Suppressor macrophage (primary cell): Measurements from ENCODE around the gene FEV.
"Not testable (repeated sequence)": the region's sequence is repeated elsewhere in the genome, so short reads cannot be mapped to it uniquely, and the experiment has no call there.

Source experiments
- DNase-seq, 4 experiments: peaks; one replicate each; pipeline ENCODE4 v3.0.0-alpha.2; 2020 to 2022

FEV gene

GRCh38 chr2:218964041-218964771 lies 20.8 kb downstream of the FEV start:
- no peak for DNase-seq

GRCh38 chr2:218963601-218964000 lies 21.4 kb downstream of the FEV start:
- no peak for DNase-seq

GRCh38 chr2:218962859-218963492 lies 22.0 kb downstream of the FEV start:
- DNase-seq = peak; percentile 27 to 67 (median 42)

DNA sequence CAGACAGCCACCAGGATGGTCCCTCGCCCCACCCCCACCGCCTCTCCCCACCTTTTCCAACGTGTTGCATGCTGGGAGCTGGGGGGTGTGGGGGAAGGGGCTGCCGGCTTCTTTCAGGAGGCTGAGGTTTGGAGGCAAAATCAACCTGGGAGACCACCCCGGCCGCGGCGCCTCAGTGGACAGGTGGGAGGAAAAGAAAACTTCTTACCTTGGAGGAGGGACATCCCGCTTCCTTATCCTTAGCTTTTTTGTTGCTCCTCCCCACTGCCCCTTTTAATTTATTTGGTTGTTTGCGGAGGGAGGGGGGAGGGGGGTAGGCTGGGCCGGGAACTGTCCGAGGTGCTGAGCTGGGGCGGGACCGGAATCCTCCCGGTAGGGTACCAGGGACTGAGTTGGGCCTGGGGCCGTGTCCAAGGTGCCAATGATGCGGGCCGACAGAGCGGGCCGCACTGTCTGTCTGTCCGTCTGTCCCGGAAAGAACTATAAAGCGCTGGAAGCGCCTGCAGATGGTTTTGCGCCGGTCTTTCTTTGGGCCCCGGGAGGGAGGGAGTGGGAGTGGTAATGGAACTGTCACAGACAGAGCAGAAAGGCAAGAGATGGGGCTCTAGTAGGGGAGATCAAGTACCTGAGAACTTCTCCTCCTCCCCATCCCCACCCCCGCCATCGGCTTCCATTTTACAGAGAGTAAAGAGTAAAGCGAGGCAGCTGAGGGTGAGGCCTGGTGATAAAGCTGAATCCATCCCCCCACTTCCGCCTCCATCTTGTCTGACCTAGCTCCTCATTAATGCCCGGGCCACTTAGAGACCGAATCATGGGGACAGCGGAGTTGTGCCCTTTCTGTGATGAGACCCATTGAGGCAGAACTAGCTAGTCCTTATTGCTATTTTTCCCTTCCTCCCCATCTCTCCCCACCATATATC lies 23.1 kb downstream of the FEV start:
- peak in 2 of 4 experiments; percentile 15 to 36 for DNase-seq

DNA sequence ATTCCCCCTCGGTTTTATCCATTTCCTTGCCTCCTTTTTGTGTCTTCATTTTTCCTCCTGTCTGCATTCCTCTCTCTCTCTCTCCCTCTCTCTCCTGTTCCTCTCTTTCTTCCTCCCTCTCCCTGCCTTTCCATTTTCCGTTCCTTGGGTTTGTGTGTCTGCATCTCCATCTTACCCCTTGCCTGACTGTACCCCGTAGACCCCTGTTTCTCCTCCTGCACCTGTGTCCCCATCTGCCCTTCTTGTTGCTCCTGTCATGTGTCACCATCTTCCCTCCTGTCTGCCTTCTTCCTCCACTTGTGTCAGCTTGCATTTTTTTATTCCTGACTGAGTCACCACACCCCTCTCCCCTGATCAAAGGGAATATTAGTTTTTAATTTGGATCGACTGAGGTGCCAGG lies 23.8 kb downstream of the FEV start:
- no peak for DNase-seq

- DNase-seq = no peak
Observed at GRCh38 chr2:218960309-218961165, 24.4 kb downstream of the FEV start.

- no peak for DNase-seq
Observed at GRCh38 chr2:218959761-218960308, 25.1 kb downstream of the FEV start.

- peak; percentile 55 to 74 (median 66) for DNase-seq
Observed at GRCh38 chr2:218959141-218959731, 25.7 kb downstream of the FEV start, which contains the start of gene CDK5R2. TSS of gene CDK5R2 (plus strand) at chr2:218959666. CDS start at chr2:218959821, 155 bp downstream.

GRCh38 chr2:218958276-218958675 lies 26.7 kb downstream of the FEV start:
- no peak for DNase-seq

DNA sequence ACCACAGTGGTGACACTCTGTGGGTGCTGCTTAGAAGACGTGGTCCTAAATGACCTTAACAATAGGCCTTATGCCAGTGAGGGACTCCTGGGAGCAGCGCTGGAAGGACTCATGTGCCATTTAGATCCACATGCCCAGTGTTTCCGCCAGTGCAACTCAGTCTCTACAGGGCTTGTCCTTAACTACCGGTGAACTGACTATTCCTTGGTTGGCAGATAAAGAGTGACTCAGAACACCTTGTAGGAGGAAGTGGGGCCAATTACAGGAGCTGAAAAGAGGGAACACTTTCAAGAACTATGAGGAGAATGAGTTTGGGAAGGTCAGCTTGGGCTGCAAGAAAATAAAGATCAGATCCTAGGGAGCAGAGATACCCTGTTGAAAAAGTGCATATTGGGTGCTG lies 27.3 kb downstream of the FEV start:
- DNase-seq = no peak

DNA sequence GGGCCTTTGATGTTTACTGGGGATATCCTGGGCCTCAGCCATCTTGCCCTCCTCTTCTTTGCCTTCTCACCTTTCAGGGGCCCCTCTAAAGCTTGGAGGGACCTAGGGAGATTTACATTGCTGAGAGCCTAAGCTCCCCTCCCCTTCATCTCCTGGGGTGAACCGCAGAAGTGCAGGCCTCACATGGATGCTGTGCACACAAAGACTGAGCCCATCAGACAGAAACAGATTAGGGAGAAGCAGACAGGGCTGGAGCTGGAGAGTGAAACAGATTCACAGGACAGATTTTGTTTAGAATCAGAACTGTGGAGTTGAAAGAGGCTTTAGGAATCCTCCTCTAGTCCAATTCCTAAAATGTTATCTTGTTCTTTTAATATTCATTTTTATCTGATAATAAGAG lies 28.9 kb downstream of the FEV start:
- DNase-seq = no peak

DNA sequence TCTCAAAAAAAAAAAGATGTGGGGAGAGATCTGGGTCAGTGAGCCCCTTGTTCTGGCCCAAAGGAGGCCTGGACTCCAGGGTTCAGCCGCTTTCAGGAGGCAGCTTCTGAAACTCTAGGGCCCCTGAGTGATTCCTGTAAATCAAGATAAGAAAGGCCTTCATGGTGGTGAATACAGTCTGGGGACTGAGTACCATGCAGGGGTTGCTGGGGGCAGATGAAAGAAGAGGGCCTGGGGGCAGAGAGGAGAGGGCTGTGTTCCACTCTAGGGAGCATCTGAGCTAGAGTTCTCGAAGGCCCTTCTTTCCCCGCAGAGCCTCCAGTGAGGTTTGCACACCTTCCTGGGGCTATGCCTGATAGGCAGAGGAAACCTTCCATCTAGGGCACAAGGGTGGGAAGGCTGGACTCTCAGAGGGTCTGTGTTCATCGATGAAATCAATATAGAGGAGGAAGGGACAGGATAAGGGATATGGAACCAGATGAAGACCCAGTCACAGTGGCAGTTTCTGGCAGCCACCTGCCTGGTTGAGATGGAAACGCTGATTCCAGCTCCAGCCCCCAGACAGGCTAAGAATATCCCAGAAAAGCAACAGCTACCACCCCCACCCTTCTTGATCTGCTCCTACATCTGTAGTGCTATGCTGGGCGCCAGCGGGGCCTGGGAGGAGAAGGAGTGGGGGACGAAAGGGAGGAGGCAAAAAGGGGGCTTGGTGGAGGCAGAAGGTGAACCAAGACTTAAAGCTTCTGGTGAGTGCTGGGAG lies 30.3 kb downstream of the FEV start:
- no peak for DNase-seq

DNA sequence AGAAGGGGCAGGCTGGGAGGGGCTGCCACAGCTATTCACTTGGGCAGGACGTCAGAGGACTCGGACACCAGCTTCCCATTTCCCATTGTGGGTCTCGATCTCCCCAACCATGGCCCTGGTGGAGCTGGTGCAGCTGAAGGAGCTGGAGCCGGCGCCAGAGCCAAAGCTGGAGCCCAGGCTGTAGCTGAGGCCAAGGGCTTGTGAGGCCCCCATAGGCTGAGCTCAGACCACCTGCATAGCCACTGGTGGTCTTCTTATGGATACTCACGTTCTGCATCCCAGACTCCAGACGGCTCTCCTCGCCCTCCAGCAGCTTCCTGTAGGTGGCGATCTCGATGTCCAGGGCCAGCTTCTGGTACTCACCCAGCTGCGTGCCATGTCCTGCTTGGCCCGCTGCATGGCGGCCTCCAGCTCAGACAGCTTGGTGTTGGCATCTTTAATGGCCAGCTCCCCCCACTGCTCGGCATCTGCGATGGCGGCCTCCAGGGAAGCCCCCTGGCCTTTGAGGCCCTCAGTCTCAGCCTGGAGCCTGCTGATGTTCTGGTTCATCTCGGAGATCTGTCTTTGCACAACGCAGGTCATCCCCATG lies 31.5 kb downstream of the FEV start:
- DNase-seq = no peak

GRCh38 chr2:218952160-218952559 lies 32.8 kb downstream of the FEV start:
- DNase-seq = no peak

- no peak for DNase-seq
Observed at GRCh38 chr2:218946621-218947020, 38.4 kb downstream of the FEV start.

- DNase-seq = no peak
Observed at GRCh38 chr2:218944759-218945404, 40.1 kb downstream of the FEV start.

DNA sequence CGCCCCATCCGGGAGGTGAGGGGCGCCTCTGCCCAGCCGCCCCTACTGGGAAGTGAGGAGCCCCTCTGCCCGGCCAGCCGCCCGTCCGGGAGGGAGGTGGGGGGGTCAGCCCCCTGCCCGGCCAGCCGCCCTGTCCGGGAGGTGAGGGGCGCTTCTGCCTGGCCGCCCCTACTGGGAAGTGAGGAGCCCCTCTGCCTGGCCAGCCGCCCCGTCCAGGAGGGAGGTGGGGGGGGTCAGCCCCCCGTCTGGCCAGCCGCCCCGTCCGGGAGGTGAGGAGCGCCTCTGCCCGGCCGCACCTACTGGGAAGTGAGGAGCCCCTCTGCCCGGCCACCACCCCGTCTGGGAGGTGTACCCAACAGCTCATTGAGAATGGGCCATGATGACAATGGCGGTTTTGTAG lies 53.2 kb downstream of the FEV start:
- not testable (repeated sequence) for DNase-seq
